HL-60 (cell line): ENCODE results near the gene SUPT4H1.

ENCODE experiments used
- DNase-seq, 2 experiments: peaks; one replicate each; pipeline ENCODE4 v3.0.0-alpha.2; 2010 to 2020; ENCODE audit warnings: low read depth in 1 of 2, low spot score in 1 of 2
- H3K27ac ChIP-seq: fragments of 250-450 bp; sonication (Bioruptor Pico); replicated peaks from 2 replicates; pipeline ENCODE4 v1.5.1; 2020; ENCODE audit warnings: mild to moderate bottlenecking, moderate library complexity
- H3K27me3 ChIP-seq: fragments of 250-450 bp; sonication (Bioruptor Pico); 2 replicates; pipeline ENCODE4 v1.5.1; 2021; ENCODE audit warnings: mild to moderate bottlenecking, moderate library complexity; ENCODE audit not compliant: insufficient read depth, poor library complexity, severe bottlenecking
- H3K4me3 ChIP-seq: replicated peaks from 2 replicates; pipeline ENCODE4 v1.5.1; 2011; ENCODE audit warnings: mild to moderate bottlenecking, control low read depth, low read length; ENCODE audit not compliant: insufficient read depth
- CTCF ChIP-seq: IDR thresholded peaks from one replicate; pipeline ENCODE4 v1.5.1; 2011; ENCODE audit warnings: low read length, control low read depth, inconsistent platforms; ENCODE audit not compliant: insufficient read depth
- GABPA ChIP-seq: IDR thresholded peaks from 2 replicates; pipeline ENCODE4 v1.6.1; 2012; ENCODE audit warnings: low read depth
- POLR2AphosphoS5 ChIP-seq: IDR thresholded peaks from 2 replicates; pipeline ENCODE4 v1.6.1; 2012; ENCODE audit warnings: low read depth
- SPI1 ChIP-seq: IDR thresholded peaks from 2 replicates; pipeline ENCODE4 v1.6.1; 2012; ENCODE audit warnings: low read depth, mild to moderate bottlenecking, borderline replicate concordance
- TF ChIP-seq, protein P1 (sequence below): IDR thresholded peaks from 2 replicates; pipeline ENCODE4 v1.6.1; 2012; ENCODE audit warnings: low read depth; ENCODE audit not compliant: insufficient replicate concordance

The SUPT4H1 gene

DNA sequence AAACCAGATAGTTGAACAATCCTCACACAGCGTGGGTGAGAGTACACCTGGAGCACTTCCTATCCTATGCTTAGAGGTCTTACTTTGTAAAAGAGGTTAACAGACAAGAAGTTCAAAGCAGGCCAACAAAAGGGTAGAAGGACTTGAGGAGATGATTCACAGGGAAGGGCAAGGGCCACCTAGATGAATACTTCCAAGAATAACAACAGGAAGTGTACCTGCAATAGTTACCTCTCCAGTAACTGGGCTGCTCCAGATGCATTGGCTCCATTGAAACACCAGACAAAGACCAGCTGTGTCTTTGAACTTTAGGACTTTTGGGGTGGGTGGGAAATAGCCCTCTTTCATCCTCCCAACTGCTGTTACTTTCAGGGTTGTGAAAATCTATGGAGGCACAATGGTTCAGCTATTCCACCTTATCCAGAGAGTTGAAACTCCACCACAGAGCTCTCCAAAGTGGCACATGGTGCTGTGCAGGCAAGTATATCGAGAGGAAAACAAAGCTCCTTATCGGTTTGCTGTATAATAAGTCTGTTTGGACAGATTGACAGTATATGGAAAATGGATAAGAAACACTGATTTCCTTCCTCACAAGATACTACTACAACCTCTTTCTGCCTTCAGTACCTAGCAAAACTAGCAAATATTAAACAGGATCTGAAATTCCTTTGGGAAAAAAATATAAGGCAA, 42.7 kb upstream of the SUPT4H1 start:
- no peak overlapping the region for H3K4me3 ChIP-seq
- TF ChIP-seq, protein P1, sequence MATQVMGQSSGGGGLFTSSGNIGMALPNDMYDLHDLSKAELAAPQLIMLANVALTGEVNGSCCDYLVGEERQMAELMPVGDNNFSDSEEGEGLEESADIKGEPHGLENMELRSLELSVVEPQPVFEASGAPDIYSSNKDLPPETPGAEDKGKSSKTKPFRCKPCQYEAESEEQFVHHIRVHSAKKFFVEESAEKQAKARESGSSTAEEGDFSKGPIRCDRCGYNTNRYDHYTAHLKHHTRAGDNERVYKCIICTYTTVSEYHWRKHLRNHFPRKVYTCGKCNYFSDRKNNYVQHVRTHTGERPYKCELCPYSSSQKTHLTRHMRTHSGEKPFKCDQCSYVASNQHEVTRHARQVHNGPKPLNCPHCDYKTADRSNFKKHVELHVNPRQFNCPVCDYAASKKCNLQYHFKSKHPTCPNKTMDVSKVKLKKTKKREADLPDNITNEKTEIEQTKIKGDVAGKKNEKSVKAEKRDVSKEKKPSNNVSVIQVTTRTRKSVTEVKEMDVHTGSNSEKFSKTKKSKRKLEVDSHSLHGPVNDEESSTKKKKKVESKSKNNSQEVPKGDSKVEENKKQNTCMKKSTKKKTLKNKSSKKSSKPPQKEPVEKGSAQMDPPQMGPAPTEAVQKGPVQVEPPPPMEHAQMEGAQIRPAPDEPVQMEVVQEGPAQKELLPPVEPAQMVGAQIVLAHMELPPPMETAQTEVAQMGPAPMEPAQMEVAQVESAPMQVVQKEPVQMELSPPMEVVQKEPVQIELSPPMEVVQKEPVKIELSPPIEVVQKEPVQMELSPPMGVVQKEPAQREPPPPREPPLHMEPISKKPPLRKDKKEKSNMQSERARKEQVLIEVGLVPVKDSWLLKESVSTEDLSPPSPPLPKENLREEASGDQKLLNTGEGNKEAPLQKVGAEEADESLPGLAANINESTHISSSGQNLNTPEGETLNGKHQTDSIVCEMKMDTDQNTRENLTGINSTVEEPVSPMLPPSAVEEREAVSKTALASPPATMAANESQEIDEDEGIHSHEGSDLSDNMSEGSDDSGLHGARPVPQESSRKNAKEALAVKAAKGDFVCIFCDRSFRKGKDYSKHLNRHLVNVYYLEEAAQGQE: no peak
- TF ChIP-seq CTCF (no peak), GABPA (no peak)
- H3K27me3 ChIP-seq: peaks cover 6% of the 10 kb centered on the region
- DNase-seq: no peak
- H3K27ac ChIP-seq: no peak overlapping the region

- no peak for DNase-seq
- H3K27ac ChIP-seq: no peak overlapping the region
- no peak overlapping the region for H3K4me3 ChIP-seq
- TF ChIP-seq SPI1 (no peak), CTCF (no peak)
- TF ChIP-seq, protein P1: no peak
- no peaks in the 10 kb centered on the region for H3K27me3 ChIP-seq
Measured at GRCh38 chr17:58391302-58391984, 39.4 kb upstream of the SUPT4H1 start.

DNA sequence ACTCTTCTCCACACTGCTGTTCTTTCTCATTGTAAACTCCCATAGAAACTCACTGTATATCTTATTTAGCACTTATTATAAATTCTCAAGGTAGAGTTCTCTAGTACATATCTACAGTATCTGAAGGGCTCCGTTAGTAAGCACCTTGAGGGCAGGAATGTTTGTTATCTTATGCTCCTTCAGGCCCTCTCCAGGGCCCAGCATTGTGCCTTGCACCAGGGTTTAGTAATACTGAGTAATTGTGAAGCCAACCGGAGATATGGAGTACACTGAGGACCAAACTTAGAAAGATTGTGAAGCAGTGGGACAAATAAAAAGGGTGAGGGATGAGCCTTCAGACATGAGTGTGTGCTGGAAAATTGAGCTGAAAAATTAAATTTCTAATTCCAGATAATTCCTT, 38.9 kb upstream of the SUPT4H1 start:
- Histone ChIP-seq H3K4me3 (no peak overlapping the region), H3K27me3 (no peaks in the 10 kb centered on the region)

More for the DNA sequence above, 38.9 kb upstream of the SUPT4H1 start:
- TF ChIP-seq POLR2AphosphoS5 (no peak), SPI1 (no peak), GABPA (no peak)
- TF ChIP-seq, protein P1: no peak
- H3K27ac ChIP-seq: no peak overlapping the region
- no peak for DNase-seq
